Left lung (tissue), 10 donors: ENCODE data around the gene TUBGCP3. TPM values are rescaled to one million over a fixed set of nuclear protein-coding genes. Genes with fewer than 3 reads are reported as not detected.

ENCODE experiments used
- ATAC-seq: fragments of 200-7000 bp; cut with Tn5 transposase; one replicate; pipeline ENCODE4 v1.9.1; 2020; ENCODE audit warnings: moderate library complexity
- DNase-seq, 4 donors: peaks; one replicate each; pipeline ENCODE4 v3.0.0-alpha.2; 2013 to 2020
- H3K27ac ChIP-seq, 2 donors: fragments of 200-600 bp; sonication (generic) in 1 of 2; one replicate each; pipeline versions ENCODE4 v1.5.0 to v1.8.0; 2020 to 2021
- H3K27me3 ChIP-seq, 2 donors: fragments of 200-600 bp; sonication (generic) in 1 of 2; one replicate each; pipeline versions ENCODE4 v1.5.0 to v1.8.0; 2020 to 2021
- H3K36me3 ChIP-seq, 2 donors: fragments of 200-600 bp; sonication (generic) in 1 of 2; one replicate each; pipeline versions ENCODE4 v1.5.0 to v1.8.0; 2020 to 2021
- H3K4me1 ChIP-seq, 2 donors: fragments of 200-600 bp; one replicate each; pipeline ENCODE4 v1.8.0; 2021
- H3K4me3 ChIP-seq, 2 donors: fragments of 200-600 bp; sonication (generic) in 1 of 2; one replicate each; pipeline versions ENCODE4 v1.5.0 to v1.8.0; 2020 to 2021; ENCODE audit warnings: mild to moderate bottlenecking in 1 of 2
- H3K9me3 ChIP-seq, 2 donors: fragments of 200-600 bp; sonication (generic) in 1 of 2; one replicate each; pipeline versions ENCODE4 v1.5.0 to v1.8.0; 2020 to 2021
- intact Hi-C, 2 donors: fragments of 100-400 bp; cut with DNase I; formaldehyde crosslinking; loops; one replicate each; pipeline versions ENCODE4 v1.11.2 to v1.14.2; 2022
- polyA plus RNA-seq, 6 donors: library from polyadenylated mRNA; unstranded; fragments of 120-200 nt; gene quantifications; one replicate each; pipeline ENCODE4 v1.2.1, GENCODE V29; 2013; ENCODE audit not compliant: insufficient read length in 6 of 6
- total RNA-seq, 2 donors: library from RNA; stranded (reverse); fragmentation: NEBNext Ultra II Directional; extraction: Animal tissue kit (Norgen Biotek cat#: 25700); gene quantifications; one replicate each; pipeline ENCODE4 v1.2.1, GENCODE V29; 2021
- TF ChIP-seq, protein P1 (sequence below), 2 donors: fragments of 200-600 bp; sonication (generic) in 1 of 2; IDR thresholded peaks; one replicate each; pipeline versions ENCODE4 v1.5.0 to v1.8.0; 2021; ENCODE audit warnings: antibody characterized with exemption in 2 of 2
- donor health status: DM: no; HTN: yes; CAD: no.
- donor health status: DM: no; HTN: no; CAD: no.

Gene TUBGCP3
- total and polyA plus RNA-seq, 8 donors: 26.8 to 42.7 (median 32.7) TPM

DNA sequence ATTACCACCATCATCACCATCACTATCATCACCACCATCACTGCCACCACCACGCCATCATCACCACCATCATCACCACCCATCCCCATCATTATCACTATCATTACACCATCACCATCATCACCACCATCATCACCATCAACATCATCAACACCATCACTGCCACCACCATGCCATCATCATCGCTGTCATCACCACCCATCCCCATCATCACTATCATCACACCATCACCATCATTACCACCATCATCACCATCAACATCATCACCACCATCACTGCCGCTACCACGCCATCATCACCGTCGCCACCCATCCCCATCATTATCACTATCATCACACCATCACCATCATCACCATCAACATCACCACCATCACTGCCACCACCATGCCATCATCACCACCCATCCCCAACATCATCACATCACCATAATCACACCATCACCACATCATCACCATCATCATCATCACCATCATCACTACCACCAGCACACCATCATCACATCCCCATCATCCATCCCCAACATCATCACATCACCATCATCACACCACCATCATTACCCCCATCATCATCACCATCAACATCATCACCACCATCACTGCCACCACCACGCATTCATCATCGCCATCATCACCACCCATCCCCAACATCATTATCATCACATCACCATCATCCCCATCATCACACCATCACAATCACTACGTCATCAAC, 61.7 kb downstream of the TUBGCP3 start:
- H3K4me3 ChIP-seq: no peak overlapping the region
- H3K36me3 ChIP-seq: peaks cover 0 to 44% of the 10 kb centered on the region in 2 donors
- intact Hi-C loops: no loop called here
- TF ChIP-seq, protein P1, sequence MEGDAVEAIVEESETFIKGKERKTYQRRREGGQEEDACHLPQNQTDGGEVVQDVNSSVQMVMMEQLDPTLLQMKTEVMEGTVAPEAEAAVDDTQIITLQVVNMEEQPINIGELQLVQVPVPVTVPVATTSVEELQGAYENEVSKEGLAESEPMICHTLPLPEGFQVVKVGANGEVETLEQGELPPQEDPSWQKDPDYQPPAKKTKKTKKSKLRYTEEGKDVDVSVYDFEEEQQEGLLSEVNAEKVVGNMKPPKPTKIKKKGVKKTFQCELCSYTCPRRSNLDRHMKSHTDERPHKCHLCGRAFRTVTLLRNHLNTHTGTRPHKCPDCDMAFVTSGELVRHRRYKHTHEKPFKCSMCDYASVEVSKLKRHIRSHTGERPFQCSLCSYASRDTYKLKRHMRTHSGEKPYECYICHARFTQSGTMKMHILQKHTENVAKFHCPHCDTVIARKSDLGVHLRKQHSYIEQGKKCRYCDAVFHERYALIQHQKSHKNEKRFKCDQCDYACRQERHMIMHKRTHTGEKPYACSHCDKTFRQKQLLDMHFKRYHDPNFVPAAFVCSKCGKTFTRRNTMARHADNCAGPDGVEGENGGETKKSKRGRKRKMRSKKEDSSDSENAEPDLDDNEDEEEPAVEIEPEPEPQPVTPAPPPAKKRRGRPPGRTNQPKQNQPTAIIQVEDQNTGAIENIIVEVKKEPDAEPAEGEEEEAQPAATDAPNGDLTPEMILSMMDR (IDR thresholded peaks at IDR 0.05): no peak
- no peak for DNase-seq
- no peak overlapping the region for H3K27ac ChIP-seq
- no peaks in the 10 kb centered on the region for H3K4me1 ChIP-seq
- no peaks in the 10 kb centered on the region for H3K9me3 ChIP-seq
- no peaks in the 10 kb centered on the region for H3K27me3 ChIP-seq
- ATAC-seq: no peak

DNA sequence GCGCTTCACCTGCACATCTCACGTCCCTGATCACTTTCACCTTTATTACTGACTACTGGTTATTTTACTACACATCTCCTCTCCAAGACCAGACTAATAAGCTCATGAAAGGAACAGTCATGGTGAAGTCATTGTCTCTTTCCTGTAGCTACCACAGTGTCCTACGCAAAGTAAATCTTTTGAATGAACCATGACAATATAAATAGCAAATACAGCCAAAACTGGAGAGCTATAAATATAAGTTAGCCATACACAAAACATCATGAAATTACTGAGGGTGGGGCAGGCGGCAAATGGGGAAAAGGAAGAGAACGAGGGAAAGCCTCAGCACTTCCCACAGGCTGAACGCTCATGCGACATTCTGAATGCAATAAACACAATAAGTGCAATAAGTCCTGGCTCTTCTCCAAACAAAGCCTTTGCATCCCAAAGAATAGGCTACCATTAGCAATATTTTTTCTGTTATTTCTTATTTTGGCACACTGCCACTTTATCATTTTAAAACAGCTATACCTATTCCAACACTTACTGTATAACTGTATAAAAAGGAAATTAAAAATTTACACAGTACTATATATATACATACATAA, 62.5 kb downstream of the TUBGCP3 start:
- H3K27me3 ChIP-seq: no peaks in the 10 kb centered on the region
- TF ChIP-seq, protein P1 (IDR thresholded peaks at IDR 0.05): no peak
- H3K36me3 ChIP-seq: peaks cover 0 to 52% of the 10 kb centered on the region in 2 donors
- H3K4me1 ChIP-seq: no peaks in the 10 kb centered on the region
- H3K27ac ChIP-seq: no peak overlapping the region
- H3K4me3 ChIP-seq: no peak overlapping the region
- no peaks in the 10 kb centered on the region for H3K9me3 ChIP-seq
- no peak for ATAC-seq
- intact Hi-C loops: no loop called here
- no peak for DNase-seq

DNA sequence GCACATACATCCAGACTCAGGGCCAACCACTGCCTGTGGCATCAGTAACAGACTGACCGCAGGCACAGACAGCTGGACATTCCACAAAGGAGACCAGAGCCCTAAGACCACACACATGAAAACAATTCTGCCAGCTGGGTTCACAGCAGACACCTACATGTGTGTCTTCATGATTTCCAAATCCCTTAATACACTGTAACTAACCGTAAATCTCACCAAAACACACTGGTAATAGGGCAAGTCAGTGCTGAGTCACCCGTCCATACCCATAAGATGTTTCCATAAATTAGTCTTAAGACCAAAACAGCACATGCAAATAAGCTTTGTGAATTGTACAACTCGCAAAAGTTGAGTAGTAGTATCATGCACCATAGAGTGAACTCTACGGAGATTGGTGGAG, 65.4 kb downstream of the TUBGCP3 start:
- H3K27ac ChIP-seq: no peak overlapping the region
- H3K9me3 ChIP-seq: no peaks in the 10 kb centered on the region
- no peaks in the 10 kb centered on the region for H3K4me1 ChIP-seq
- peaks cover 0 to 81% of the 10 kb centered on the region in 2 donors for H3K36me3 ChIP-seq
- H3K4me3 ChIP-seq: no peak overlapping the region
- intact Hi-C loops: no loop called here
- H3K27me3 ChIP-seq: no peaks in the 10 kb centered on the region
- no peak for ATAC-seq
- TF ChIP-seq, protein P1 (IDR thresholded peaks at IDR 0.05): no peak
- DNase-seq: no peak

DNA sequence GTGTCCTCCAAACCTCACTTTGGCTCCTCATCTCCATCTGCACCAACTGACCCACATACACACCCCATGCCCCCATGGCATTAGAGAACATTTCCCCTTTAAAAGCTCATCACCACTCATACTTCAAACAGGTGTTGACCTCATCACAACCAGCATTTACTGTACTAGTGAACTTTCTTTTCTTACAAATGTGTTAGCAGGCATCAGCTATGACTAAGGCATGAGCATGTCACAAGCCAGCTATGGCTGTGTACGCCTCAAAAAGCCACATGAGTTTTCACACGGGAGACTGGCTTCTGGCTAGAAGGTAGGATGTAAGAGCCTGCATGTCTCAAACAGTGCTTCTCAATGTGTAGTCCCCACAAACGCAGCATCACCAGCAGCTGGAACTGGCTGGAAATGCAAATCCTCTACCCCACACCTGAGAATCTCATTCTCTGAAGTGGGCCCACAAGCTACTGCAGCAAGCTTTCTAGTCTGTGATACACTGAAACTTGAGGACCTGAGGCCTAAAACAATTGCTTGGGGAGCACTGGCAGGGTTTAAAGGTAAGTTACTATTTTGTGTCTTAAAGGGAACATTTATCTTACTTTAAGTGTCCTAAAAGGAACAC, 66.8 kb downstream of the TUBGCP3 start:
- Histone ChIP-seq H3K36me3 (peaks cover 0 to 86% of the 10 kb centered on the region in 2 donors), H3K27me3 (no peaks in the 10 kb centered on the region), H3K4me3 (no peak overlapping the region), H3K4me1 (no peaks in the 10 kb centered on the region), H3K27ac (no peak overlapping the region), H3K9me3 (no peaks in the 10 kb centered on the region)
- TF ChIP-seq, protein P1 (IDR thresholded peaks at IDR 0.05): no peak
- no peak for ATAC-seq
- no peak for DNase-seq
- intact Hi-C loops: no loop called here

DNA sequence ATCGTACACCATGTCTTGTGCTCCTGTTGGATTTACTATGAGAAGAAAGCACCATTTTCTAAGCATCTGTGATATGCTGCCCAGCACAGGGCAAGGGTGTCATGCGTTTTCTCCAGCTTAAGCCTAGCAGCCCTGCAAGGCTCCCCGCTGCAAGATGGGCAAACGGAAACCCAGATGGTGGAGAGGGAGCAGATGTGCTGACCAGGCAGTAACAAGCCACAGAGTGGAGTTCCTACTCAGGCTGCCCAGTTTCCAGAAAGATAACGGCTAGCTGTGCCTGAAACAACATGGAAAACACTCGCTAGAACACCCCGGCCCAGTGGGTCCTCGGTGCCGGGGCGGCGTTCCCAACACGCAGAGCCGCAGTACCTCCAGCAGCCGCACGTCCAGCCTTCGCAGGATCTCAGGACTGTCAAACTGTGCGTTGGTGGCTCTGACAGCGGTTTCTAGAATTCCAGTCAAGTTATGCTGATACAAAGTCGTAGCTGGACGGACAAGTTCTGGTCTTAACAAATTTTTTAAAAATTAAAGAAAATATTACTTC, 68.4 kb downstream of the TUBGCP3 start:
- TF ChIP-seq, protein P1 (IDR thresholded peaks at IDR 0.05): no peak
- ATAC-seq: no peak

More for the DNA sequence above, 68.4 kb downstream of the TUBGCP3 start:
- H3K27ac ChIP-seq: no peak overlapping the region
- H3K9me3 ChIP-seq: no peaks in the 10 kb centered on the region
- H3K4me3 ChIP-seq: no peak overlapping the region
- H3K36me3 ChIP-seq: peaks cover 0 to 96% of the 10 kb centered on the region in 2 donors
- no peaks in the 10 kb centered on the region for H3K27me3 ChIP-seq
- H3K4me1 ChIP-seq: no peaks in the 10 kb centered on the region
- intact Hi-C loops: no loop called here
- no peak for DNase-seq
